Stomach (tissue), 9 donors: Measurements from ENCODE around the gene TNFRSF21. TPM values are rescaled to one million over a fixed set of nuclear protein-coding genes. Genes with fewer than 3 reads are reported as not detected.

Source experiments
- DNase-seq, 2 donors: peaks; one replicate each; pipeline versions ENCODE4 v3.0.0 to v3.0.0-alpha.2; 2013 to 2019
- H3K27ac ChIP-seq, 5 donors: fragments of 200-600 bp in 4 of 5; sonication (generic) in 4 of 5; one replicate each; pipeline ENCODE4 v1.5.1; 2013 to 2019; ENCODE audit warnings: mild to moderate bottlenecking in 1 of 5, moderate library complexity in 1 of 5
- H3K27me3 ChIP-seq, 3 donors: fragments of 200-600 bp; sonication (generic); one replicate each; pipeline ENCODE4 v1.5.1; 2017 to 2019; ENCODE audit warnings: mixed run types in 1 of 3
- H3K36me3 ChIP-seq, 4 donors: fragments of 200-600 bp; sonication (generic); 1 replicate in 3 of 4; 2 replicates in 1 of 4; pipeline ENCODE4 v1.5.1; 2016 to 2019
- H3K4me1 ChIP-seq, 4 donors: fragments of 200-600 bp; sonication (generic); one replicate each; pipeline ENCODE4 v1.5.1; 2016 to 2019
- H3K4me3 ChIP-seq, 4 donors: fragments of 200-600 bp; sonication (generic) in 3 of 4; one replicate each; pipeline ENCODE4 v1.5.1; 2016 to 2019; ENCODE audit warnings: mild to moderate bottlenecking in 1 of 4
- H3K9me3 ChIP-seq, 4 donors: fragments of 200-600 bp; sonication (generic); one replicate each; pipeline ENCODE4 v1.5.1; 2016 to 2019
- EP300 ChIP-seq: sonication (generic); formaldehyde crosslinking; IDR thresholded peaks from one replicate; pipeline ENCODE4 v1.6.1; 2017; ENCODE audit warnings: antibody characterized with exemption
- POLR2A ChIP-seq, 4 donors: fragments of 450-650 bp; IDR thresholded peaks; one replicate each; pipeline ENCODE4 v1.6.1; 2016; ENCODE audit warnings: antibody characterized with exemption in 4 of 4, control low read depth in 2 of 4, mild to moderate bottlenecking in 1 of 4, moderate library complexity in 1 of 4
- POLR2AphosphoS5 ChIP-seq, 3 donors: sonication (generic); formaldehyde crosslinking; IDR thresholded peaks; one replicate each; pipeline ENCODE4 v1.6.1; 2016; ENCODE audit warnings: antibody characterized with exemption in 3 of 3
- WGBS, 5 donors: extraction: QIAGEN DNeasy Blood & Tissue Kit in 3 of 5; methylation state at CpG; one replicate each; pipeline versions ENCODE4 v1.1.5 to v1.1.7; 2013 to 2018; 5-methylcytosine and 5-hydroxymethylcytosine counted together
- intact Hi-C: fragments of 100-400 bp; cut with DNase I; formaldehyde crosslinking; loops from one replicate; pipeline ENCODE4 v1.15.1; 2023; ENCODE audit warnings: low total_unique reads
- polyA plus RNA-seq, 3 donors: library from polyadenylated mRNA; stranded (reverse); fragments of 200-250 nt; gene quantifications; one replicate each; pipeline ENCODE4 v1.2.3, GENCODE V29; 2013
- total RNA-seq, 5 donors: library from RNA; depleted of rRNA; stranded (reverse); fragments of >200 nt; gene quantifications; one replicate each; pipeline versions ENCODE4 v1.1.0 to v1.2.3, GENCODE V29; 2014 to 2016
- TF ChIP-seq, protein P1 (sequence below), 7 experiments: fragments of 450-650 bp in 4 of 7; fragments of 200-600 bp in 3 of 7; sonication (generic) in 3 of 7; IDR thresholded peaks; one replicate each; pipeline ENCODE4 v1.5.1; 2016 to 2019; ENCODE audit warnings: antibody characterized with exemption in 7 of 7, control low read depth in 2 of 7, mild to moderate bottlenecking in 1 of 7
- donor health status: healthy with polysubstance abuse.
- donor health status: Bipolar disorder and iron deficiency.
- donor health status: healthy.

The TNFRSF21 gene
- total and polyA plus RNA-seq, 8 donors = 24.7 to 112 (median 41.3) TPM

DNA sequence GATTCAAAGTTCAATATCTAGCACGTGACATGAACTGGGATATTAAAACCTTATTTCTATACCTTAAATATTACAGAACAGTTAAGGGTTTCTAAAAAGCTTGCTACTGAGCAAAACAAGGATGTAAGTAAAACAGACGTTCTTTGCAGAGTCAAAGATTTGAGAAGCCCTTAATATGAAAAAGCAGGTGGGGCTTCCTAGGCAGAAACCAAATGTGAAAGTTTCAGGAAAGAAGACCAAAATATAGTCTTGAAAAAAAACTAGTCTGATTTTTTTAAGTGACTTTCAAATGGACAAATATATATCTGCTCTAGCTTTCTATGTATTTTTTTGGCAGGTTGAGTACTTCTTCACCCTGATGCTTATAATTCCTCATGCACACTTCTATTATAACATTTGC is 63.2 kb downstream of the TNFRSF21 start:
- intact Hi-C loops = no loop called here
- 56 to 73% (median 68%) methylated on average over 2 of the region's 2 CpGs for WGBS, 5 donors
- DNase-seq = no peak

DNA sequence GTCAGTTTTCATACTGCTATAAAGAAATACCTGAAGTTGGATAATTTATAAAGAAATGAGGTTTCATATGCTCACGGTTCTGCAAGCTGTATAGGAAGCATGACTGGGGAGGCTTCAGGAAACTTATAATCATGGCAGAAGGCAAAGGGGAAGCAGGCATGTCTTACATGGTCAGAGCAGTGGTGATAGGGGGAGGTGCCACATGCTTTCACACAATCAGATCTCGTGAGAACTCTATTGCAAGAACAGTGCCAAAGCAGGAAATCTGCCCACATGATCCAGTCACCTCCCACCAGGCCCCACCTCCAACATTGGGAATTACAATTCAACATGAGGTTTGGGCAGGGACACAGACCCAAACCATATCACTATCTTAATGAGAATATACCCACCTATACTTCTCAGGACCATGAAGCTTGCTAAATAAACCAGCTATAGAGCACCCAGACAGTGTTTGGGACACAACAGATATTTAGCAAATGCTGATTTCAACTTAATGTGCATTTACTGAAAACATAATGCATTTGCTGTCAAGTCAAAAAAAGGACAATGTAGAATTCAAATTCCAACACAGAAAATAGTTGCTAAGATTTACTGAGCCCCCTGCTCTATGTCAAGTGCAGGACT is 63.8 kb downstream of the TNFRSF21 start:
- TF ChIP-seq POLR2A (IDR thresholded peaks at IDR 0.05) = no peak
- TF ChIP-seq EP300 = no peak
- TF ChIP-seq POLR2AphosphoS5 (IDR thresholded peaks at IDR 0.05) = no peak
- TF ChIP-seq, protein P1, sequence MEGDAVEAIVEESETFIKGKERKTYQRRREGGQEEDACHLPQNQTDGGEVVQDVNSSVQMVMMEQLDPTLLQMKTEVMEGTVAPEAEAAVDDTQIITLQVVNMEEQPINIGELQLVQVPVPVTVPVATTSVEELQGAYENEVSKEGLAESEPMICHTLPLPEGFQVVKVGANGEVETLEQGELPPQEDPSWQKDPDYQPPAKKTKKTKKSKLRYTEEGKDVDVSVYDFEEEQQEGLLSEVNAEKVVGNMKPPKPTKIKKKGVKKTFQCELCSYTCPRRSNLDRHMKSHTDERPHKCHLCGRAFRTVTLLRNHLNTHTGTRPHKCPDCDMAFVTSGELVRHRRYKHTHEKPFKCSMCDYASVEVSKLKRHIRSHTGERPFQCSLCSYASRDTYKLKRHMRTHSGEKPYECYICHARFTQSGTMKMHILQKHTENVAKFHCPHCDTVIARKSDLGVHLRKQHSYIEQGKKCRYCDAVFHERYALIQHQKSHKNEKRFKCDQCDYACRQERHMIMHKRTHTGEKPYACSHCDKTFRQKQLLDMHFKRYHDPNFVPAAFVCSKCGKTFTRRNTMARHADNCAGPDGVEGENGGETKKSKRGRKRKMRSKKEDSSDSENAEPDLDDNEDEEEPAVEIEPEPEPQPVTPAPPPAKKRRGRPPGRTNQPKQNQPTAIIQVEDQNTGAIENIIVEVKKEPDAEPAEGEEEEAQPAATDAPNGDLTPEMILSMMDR (IDR thresholded peaks at IDR 0.05) = no peak
- peaks cover 12 to 82% (median 51%) of the 10 kb centered on the region in 4 donors for H3K4me1 ChIP-seq
- no peaks in the 10 kb centered on the region for H3K27me3 ChIP-seq
- H3K27ac ChIP-seq = peak overlapping the region in 2 of 5 donors; percentile 1 to 50
- no peaks in the 10 kb centered on the region for H3K9me3 ChIP-seq
- intact Hi-C loops = no loop called here
- peaks cover 0 to 5% (median 0%) of the 10 kb centered on the region in 4 donors for H3K36me3 ChIP-seq
- no peak overlapping the region for H3K4me3 ChIP-seq
- no peak for DNase-seq
- WGBS, 5 donors = 45 to 48% (median 47%) methylated on average over 2 of the region's 2 CpGs

More for the DNA sequence above, 63.2 kb downstream of the TNFRSF21 start:
- peak overlapping the region in 4 of 5 donors; percentile 1 to 53 (median 26) for H3K27ac ChIP-seq
- no peak overlapping the region for H3K4me3 ChIP-seq
- peaks cover 0 to 8% (median 2%) of the 10 kb centered on the region in 4 donors for H3K36me3 ChIP-seq
- H3K4me1 ChIP-seq = peaks cover 12 to 75% (median 47%) of the 10 kb centered on the region in 4 donors
- no peaks in the 10 kb centered on the region for H3K27me3 ChIP-seq
- TF ChIP-seq POLR2AphosphoS5 (IDR thresholded peaks at IDR 0.05) (no peak), EP300 (no peak), POLR2A (IDR thresholded peaks at IDR 0.05) (no peak)
- TF ChIP-seq, protein P1 (IDR thresholded peaks at IDR 0.05) = no peak
- no peaks in the 10 kb centered on the region for H3K9me3 ChIP-seq

DNA sequence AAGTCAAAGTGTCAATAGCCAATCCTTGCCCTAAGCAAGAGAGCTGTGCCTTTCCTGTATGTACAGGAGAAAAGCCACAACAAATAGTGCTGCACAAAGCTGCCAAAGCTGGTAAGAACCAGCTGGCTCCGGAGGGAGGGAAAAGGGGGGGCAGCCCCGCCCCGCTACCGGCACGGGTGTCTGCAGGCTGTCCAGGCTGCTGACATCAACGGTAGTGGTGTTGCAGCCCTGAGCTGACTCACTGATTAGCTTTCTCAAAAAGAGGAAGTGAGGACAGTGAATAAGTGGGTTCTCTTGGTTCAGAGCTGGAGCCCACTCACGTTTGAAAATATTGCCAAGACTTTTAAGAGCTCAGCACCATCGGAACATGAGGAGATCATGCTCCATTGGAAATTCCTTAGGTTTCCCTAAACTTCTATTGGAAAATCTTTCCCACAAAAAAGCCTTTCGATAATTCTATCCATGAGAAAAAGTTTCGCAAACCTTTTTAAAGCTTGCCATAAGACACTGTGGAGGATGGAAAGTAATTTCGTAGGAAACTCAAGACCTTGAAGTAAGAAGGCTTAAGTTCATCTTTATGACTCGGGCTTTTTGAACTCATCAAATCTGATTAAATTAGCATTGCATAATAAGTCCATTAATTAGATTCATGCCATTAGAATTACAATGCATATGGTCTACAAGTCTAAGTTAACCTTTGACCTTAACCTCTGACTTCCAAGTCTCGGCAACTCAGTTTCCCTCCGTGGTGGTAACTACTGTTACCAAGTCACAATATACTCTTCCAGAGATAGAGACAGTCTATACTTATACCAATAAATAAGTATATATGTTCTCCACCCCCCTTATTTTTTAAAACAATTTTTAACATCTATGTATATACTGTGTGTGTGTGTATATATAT is 67.0 kb downstream of the TNFRSF21 start:
- peak; percentile 93 to 97 for DNase-seq
- Histone ChIP-seq H3K4me3 (no peak overlapping the region), H3K27ac (peak overlapping the region in 4 of 5 donors; percentile 70 to 81 (median 76)), H3K36me3 (peaks cover 0 to 5% (median 0%) of the 10 kb centered on the region in 4 donors), H3K4me1 (peaks cover 23 to 86% (median 51%) of the 10 kb centered on the region in 4 donors), H3K9me3 (no peaks in the 10 kb centered on the region), H3K27me3 (no peaks in the 10 kb centered on the region)
- peak; percentile 90 for TF ChIP-seq EP300
- TF ChIP-seq, protein P1 (IDR thresholded peaks at IDR 0.05) = no peak
- TF ChIP-seq POLR2AphosphoS5 (IDR thresholded peaks at IDR 0.05) = peak; percentile 80 to 98 (median 90)
- intact Hi-C loops = no loop called here
- 33 to 36% (median 34%) methylated on average over 14 of the region's 14 CpGs for WGBS, 5 donors

DNA sequence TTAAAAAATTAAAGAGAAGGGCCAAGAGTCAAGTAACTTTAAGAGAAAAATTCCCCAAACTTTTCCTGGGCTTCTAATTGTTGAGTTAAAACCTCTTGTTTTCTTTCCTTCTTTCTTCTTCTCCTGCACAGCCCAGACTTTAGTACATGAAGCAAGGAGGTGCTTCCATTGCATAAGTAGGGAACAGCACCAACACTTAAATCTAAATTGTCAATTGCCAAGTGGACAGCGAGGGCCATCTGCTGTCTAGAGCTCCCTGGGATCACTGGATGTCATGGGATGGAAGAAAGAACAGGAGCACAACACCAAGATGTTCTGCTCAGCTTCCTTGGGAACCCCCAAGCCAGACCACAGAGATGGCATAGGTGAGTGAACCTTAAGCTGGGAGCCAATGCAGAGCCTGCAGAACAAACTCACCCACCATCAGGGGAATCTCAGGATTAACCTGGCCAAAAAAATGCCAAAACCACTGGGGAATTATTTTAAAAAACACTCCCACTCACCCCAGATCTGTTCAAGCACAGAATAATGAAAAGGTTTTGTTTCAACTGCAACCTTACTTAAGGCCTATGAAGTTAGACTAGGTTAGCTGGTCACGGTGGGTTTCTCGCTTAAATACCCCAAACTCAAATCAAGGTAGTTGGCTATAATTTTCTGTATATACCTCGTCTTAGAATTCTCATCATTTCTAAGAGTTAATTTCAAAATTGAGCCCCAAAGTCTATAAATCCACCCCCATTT is 67.8 kb downstream of the TNFRSF21 start:
- no peak for TF ChIP-seq EP300
- no peak for TF ChIP-seq POLR2A (IDR thresholded peaks at IDR 0.05)
- TF ChIP-seq, protein P1 (IDR thresholded peaks at IDR 0.05) = no peak
- no peak for TF ChIP-seq POLR2AphosphoS5 (IDR thresholded peaks at IDR 0.05)
- peaks cover 18 to 86% (median 48%) of the 10 kb centered on the region in 4 donors for H3K4me1 ChIP-seq
- H3K9me3 ChIP-seq = no peaks in the 10 kb centered on the region
- intact Hi-C loops = no loop called here
- DNase-seq = no peak
- H3K4me3 ChIP-seq = no peak overlapping the region
- H3K27me3 ChIP-seq = no peaks in the 10 kb centered on the region
- peak overlapping the region; percentile 70 to 86 (median 77) for H3K27ac ChIP-seq
- H3K36me3 ChIP-seq = peaks cover 0 to 5% (median 0%) of the 10 kb centered on the region in 4 donors
- 60 to 75% (median 68%) methylated on average over 4 of the region's 4 CpGs for WGBS, 5 donors
